CD4-positive, alpha-beta T cell treated with Interferon alpha-2 for 1 hour (primary cell): ENCODE measurements around the gene NEURL2.
"Not testable (repeated sequence)": the region's sequence is repeated elsewhere in the genome, so short reads cannot be mapped to it uniquely, and the experiment has no call there.

Source experiments
- DNase-seq, 2 donors: peaks; one replicate each; pipeline ENCODE4 v3.0.0-alpha.2; 2020 to 2022

Gene NEURL2, protein sequence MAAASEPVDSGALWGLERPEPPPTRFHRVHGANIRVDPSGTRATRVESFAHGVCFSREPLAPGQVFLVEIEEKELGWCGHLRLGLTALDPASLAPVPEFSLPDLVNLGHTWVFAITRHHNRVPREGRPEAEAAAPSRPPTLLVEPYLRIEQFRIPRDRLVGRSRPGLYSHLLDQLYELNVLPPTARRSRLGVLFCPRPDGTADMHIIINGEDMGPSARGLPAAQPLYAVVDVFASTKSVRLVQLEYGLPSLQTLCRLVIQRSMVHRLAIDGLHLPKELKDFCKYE

GRCh38 chr20:45890985-45891983 is at the start of gene NEURL2, which contains the start of gene CTSA:
NEURL2 (minus strand) TSS chr20:45891208; CDS start chr20:45890991, 217 bp downstream.
CTSA (plus strand) TSS chr20:45891335; CDS start chr20:45891569, 234 bp downstream.
- peak; percentile 79 to 85 for DNase-seq

DNA sequence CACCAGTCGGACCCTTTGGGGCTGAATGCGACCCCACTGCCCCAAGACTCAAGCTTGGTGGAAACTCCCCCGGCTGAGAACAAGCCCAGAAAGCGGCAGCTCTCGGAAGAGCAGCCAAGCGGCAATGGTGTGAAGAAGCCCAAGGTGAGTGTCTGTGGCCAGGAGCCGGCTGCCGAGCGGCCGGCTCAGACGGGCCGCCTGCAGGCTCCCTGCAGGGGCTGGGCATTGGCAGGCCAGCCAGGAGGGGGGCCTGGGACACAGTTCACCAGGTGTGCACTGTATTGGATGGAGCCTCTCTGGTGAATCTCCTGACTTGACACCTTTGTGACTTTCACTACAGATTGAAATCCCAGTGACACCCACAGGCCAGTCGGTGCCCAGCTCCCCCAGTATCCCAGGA is 49.5 kb upstream of the NEURL2 start:
- no peak for DNase-seq

GRCh38 chr20:45940053-45940452 is 49.0 kb upstream of the NEURL2 start:
- no peak for DNase-seq

GRCh38 chr20:45938727-45939438 is 47.9 kb upstream of the NEURL2 start:
- DNase-seq = no peak

- peak in 1 of 2 donors; percentile 38 for DNase-seq
Measured at GRCh38 chr20:45937765-45938164, 46.8 kb upstream of the NEURL2 start.

GRCh38 chr20:45935416-45936046 is 44.5 kb upstream of the NEURL2 start:
- no peak for DNase-seq

GRCh38 chr20:45934586-45935415 is 43.8 kb upstream of the NEURL2 start, which contains the start of gene PCIF1:
PCIF1 (plus strand) TSS chr20:45934683; CDS start chr20:45939000, 4,317 bp downstream.
- DNase-seq = peak; percentile 97 to 99

- peak in 1 of 2 donors; percentile 41 for DNase-seq
Measured at GRCh38 chr20:45934046-45934585, 43.1 kb upstream of the NEURL2 start.

- peak; percentile 61 to 71 for DNase-seq
Measured at GRCh38 chr20:45933266-45934045, 42.4 kb upstream of the NEURL2 start.

GRCh38 chr20:45931680-45932079 is 40.7 kb upstream of the NEURL2 start:
- not testable (repeated sequence) for DNase-seq

DNA sequence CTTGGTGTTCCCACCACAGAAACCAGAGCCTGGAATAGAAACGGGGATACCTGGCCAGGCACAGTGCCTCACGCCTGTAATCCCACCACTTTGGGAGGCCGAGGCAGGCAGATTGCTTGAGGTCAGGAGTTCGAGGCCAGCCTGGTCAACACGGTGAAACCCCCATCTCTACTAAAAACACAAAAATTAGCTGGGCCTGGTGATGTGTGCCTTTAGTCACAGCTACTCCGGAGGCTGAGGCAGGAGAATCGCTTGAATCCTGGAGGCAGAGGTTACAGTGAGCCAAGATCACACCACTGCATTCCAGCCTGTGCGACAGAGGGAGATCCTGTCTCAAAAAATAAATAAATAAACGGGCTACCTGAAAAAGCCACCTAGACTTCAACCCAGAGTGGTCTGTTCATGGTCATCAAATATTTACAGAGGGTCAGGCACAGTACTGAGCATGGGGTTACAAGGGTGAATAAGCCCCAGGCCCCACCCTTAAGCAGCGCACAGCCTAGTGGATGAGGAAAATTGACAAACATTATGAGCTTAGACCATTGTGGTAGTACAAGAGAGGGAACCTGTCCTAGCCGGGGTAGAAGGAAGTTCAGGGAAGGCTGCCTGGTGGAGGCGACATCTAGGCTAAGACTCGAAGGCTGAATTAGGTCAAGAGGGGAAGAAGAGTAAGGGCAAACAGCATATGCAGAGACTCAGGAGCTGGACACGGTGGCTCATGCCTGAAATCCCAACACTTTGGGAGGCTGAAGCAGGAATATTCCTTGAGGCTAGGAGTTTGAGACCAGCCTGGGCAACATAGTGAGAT is 36.3 kb upstream of the NEURL2 start:
- DNase-seq = no peak

DNA sequence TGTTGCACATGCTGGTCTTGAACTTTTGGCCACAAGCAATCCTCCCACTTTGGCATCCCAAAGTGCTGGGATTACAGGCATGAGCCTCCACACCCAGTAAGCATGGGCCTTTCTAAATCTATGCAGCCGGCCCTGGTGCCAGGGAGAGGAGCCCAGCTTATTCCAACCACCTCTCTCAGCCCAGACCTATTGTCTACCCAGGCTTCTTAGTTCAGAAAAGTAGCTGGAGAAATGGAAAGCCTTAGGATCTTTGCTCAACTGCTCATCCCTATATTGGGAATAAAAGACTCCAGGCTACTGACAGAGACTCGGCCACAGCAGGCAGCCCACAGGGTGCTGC is 35.7 kb upstream of the NEURL2 start:
- no peak for DNase-seq

- no peak for DNase-seq
Measured at GRCh38 chr20:45925821-45926506, 35.0 kb upstream of the NEURL2 start.

GRCh38 chr20:45924391-45925261 is 33.6 kb upstream of the NEURL2 start:
- no peak for DNase-seq

DNA sequence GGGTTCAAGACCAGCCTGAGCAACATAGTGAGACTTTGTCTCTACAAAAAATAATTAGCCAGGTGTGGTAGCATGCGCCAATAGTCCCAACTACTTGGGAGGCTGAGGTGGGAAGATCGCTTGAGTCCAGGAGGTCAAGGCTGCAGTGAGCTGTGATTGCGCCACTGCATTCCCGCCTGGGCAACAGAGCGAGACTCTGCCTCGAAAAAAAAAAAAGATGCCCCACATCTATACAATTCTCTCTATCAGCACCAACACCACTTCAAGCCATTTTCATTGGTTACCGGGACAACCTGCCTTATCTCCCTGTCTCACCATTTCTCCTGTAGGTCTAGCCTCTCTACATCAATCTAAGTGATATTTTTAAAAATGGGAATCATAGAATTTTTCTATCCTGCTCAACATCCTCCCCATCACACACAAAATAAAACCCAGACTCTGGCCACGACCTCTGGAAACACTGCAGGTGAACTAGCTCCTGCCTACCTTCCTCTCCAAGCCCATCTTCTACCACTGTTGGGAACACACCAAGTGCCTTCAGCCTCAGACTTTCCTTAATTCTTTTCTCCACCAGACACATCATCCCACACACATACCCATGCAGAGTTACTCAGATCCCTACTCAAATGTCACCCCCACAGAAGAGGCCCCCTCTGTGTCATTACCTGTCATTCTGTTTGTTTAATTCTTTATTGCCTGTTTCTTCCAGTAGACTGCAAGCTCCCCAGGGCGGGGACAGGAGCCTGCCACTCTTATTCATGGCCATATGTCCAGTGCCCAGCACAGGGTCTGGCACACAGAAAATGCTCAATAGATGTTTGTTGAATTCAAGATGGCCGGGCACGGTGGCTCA is 30.6 kb upstream of the NEURL2 start:
- DNase-seq = no peak

DNA sequence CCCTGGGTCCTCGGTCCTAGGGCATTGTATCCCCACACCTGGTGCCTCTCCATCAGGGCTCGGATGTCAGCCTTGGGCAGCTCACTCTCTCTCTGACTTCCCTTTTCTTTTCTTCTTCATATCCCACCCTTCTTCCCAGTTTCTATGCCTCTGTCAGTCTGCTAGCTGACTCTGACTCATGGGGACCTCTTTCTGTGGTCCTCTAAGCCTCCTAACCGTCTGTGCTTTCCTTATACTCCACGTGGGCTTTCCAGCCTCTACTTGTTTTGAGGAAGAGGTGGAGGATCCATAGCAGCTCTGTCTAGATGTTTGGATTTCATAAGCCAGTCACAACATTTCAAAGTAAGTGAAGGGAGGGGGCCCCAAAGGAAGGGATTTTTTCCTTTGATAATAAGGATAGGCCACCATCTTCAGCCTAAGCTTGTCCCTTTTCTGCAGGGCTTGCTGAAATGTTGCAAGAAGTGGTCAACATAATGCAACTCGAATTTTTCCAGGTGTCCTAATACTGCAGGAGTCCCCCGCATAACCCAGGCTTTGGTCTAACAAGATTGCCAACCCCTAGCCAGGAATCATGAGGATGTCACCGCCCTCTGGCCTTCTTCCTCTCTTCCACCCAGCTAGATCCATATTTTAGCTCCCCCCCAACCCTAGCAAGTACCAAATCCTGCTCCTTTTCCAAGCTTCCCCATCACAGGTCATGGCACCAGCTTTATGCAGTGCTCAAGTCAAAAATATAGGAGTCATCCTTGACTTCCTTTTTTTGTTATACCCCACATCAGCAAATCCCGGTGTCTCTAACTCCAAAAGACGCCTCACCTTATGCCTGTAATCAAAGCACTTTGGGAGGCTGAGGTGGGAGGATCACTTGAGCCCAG is 29.7 kb upstream of the NEURL2 start:
- DNase-seq = no peak
